Measurements from ENCODE around the gene TXNRD3.

TXNRD3 gene

GRCh38 chr3:126659915-126660886 is 5.3 kb upstream of the TXNRD3 start:
- peaks cover 8% of the 10 kb centered on the region for H3K27me3 ChIP-seq (replicated peaks; ENCODE audit: insufficient read depth, low read length)
- TF ChIP-seq EZH2phosphoT487 (IDR thresholded peaks at IDR 0.05; ENCODE audit: low read length) (no peak), EZH2 (optimal IDR thresholded peaks at IDR 0.05; ENCODE audit: low read depth, low read length) (no peak), CTCF (IDR thresholded peaks at IDR 0.05; ENCODE audit: low read length) (peak; percentile 43)
- no peak overlapping the region for H3K4me2 ChIP-seq (ENCODE audit: low read depth, low read length)
- no peaks in the 10 kb centered on the region for H3K79me2 ChIP-seq (ENCODE audit: low read length)
- DNase-seq = peak; percentile 42
- peaks cover 2% of the 10 kb centered on the region; the same call in 1 of the 2 replicates for H3K4me1 ChIP-seq (ENCODE audit: low read length)
- no peaks in the 10 kb centered on the region for H4K20me1 ChIP-seq (ENCODE audit: insufficient read depth, low read length)
- H3K4me3 ChIP-seq (ENCODE audit: low read length) = no peak overlapping the region
- H2AFZ ChIP-seq (ENCODE audit: low read length) = no peak overlapping the region
- no peak overlapping the region for H3K9ac ChIP-seq (ENCODE audit: low read length)
- no peaks in the 10 kb centered on the region for H3K9me2 ChIP-seq (replicated peaks; ENCODE audit: insufficient read depth, low read length)
- no peak overlapping the region for H3K27ac ChIP-seq (ENCODE audit: low read length)
- H3F3A ChIP-seq (ENCODE audit: insufficient read depth, low read length) = no peaks in the 10 kb centered on the region
- no peaks in the 10 kb centered on the region for H3K36me3 ChIP-seq (replicated peaks; ENCODE audit: insufficient read depth, low read length)
- H3K9me3 ChIP-seq (replicated peaks; ENCODE audit: insufficient read depth, low read length) = no peaks in the 10 kb centered on the region

- no peaks in the 10 kb centered on the region for H4K20me1 ChIP-seq (ENCODE audit: insufficient read depth, low read length)
- peaks cover 8% of the 10 kb centered on the region for H3K27me3 ChIP-seq (replicated peaks; ENCODE audit: insufficient read depth, low read length)
- H2AFZ ChIP-seq (ENCODE audit: low read length) = no peak overlapping the region
- H3K4me1 ChIP-seq (ENCODE audit: low read length) = peaks cover 4% of the 10 kb centered on the region; the same call in 1 of the 2 replicates
- no peaks in the 10 kb centered on the region for H3K36me3 ChIP-seq (replicated peaks; ENCODE audit: insufficient read depth, low read length)
- no peaks in the 10 kb centered on the region for H3F3A ChIP-seq (ENCODE audit: insufficient read depth, low read length)
- H3K9me3 ChIP-seq (replicated peaks; ENCODE audit: insufficient read depth, low read length) = no peaks in the 10 kb centered on the region
- no peaks in the 10 kb centered on the region for H3K9me2 ChIP-seq (replicated peaks; ENCODE audit: insufficient read depth, low read length)
- no peak overlapping the region for H3K27ac ChIP-seq (ENCODE audit: low read length)
- no peaks in the 10 kb centered on the region for H3K79me2 ChIP-seq (ENCODE audit: low read length)
- no peak overlapping the region for H3K4me2 ChIP-seq (ENCODE audit: low read depth, low read length)
- TF ChIP-seq EZH2 (optimal IDR thresholded peaks at IDR 0.05; ENCODE audit: low read depth, low read length) = no peak
- TF ChIP-seq CTCF (IDR thresholded peaks at IDR 0.05; ENCODE audit: low read length) = no peak
- no peak for TF ChIP-seq EZH2phosphoT487 (IDR thresholded peaks at IDR 0.05; ENCODE audit: low read length)
- no peak overlapping the region for H3K4me3 ChIP-seq (ENCODE audit: low read length)
- no peak for DNase-seq
- no peak overlapping the region for H3K9ac ChIP-seq (ENCODE audit: low read length)
Observed at GRCh38 chr3:126658584-126658983, 3.7 kb upstream of the TXNRD3 start.

- no peak for TF ChIP-seq EZH2 (optimal IDR thresholded peaks at IDR 0.05; ENCODE audit: low read depth, low read length)
- TF ChIP-seq CTCF (IDR thresholded peaks at IDR 0.05; ENCODE audit: low read length) = no peak
- no peak for TF ChIP-seq EZH2phosphoT487 (IDR thresholded peaks at IDR 0.05; ENCODE audit: low read length)
Observed at GRCh38 chr3:126657901-126658300, 3.0 kb upstream of the TXNRD3 start.

More at GRCh38 chr3:126657901-126658300, 3.0 kb upstream of the TXNRD3 start:
- no peaks in the 10 kb centered on the region for H3K9me3 ChIP-seq (replicated peaks; ENCODE audit: insufficient read depth, low read length)
- H3K9me2 ChIP-seq (replicated peaks; ENCODE audit: insufficient read depth, low read length) = no peaks in the 10 kb centered on the region
- DNase-seq = no peak
- H3K27ac ChIP-seq (ENCODE audit: low read length) = no peak overlapping the region
- H3K4me1 ChIP-seq (ENCODE audit: low read length) = peaks cover 4% of the 10 kb centered on the region; the same call in 1 of the 2 replicates
- H3F3A ChIP-seq (ENCODE audit: insufficient read depth, low read length) = no peaks in the 10 kb centered on the region
- H3K4me2 ChIP-seq (ENCODE audit: low read depth, low read length) = no peak overlapping the region
- H4K20me1 ChIP-seq (ENCODE audit: insufficient read depth, low read length) = no peaks in the 10 kb centered on the region
- no peak overlapping the region for H2AFZ ChIP-seq (ENCODE audit: low read length)
- H3K36me3 ChIP-seq (replicated peaks; ENCODE audit: insufficient read depth, low read length) = no peaks in the 10 kb centered on the region
- H3K4me3 ChIP-seq (ENCODE audit: low read length) = no peak overlapping the region
- H3K79me2 ChIP-seq (ENCODE audit: low read length) = no peaks in the 10 kb centered on the region
- peaks cover 8% of the 10 kb centered on the region for H3K27me3 ChIP-seq (replicated peaks; ENCODE audit: insufficient read depth, low read length)
- H3K9ac ChIP-seq (ENCODE audit: low read length) = no peak overlapping the region
